IMR-90 (cell line): ENCODE measurements around the gene CASP3. TPM values are rescaled to one million over a fixed set of nuclear protein-coding genes. Genes with fewer than 3 reads are reported as not detected.

Source experiments
- MAFK ChIP-seq: IDR thresholded peaks from 2 replicates; pipeline ENCODE4 v1.6.1; 2012; ENCODE audit warnings: low read depth, low read length, improper control_type of control experiment
- RAD21 ChIP-seq: IDR thresholded peaks from 2 replicates; pipeline ENCODE4 v1.6.1; 2012; ENCODE audit warnings: low read length, improper control_type of control experiment
- RFX5 ChIP-seq: IDR thresholded peaks from 2 replicates; pipeline ENCODE4 v1.8.0; 2012; ENCODE audit warnings: low read depth, mild to moderate bottlenecking, low read length, moderate library complexity
- polyA plus RNA-seq, 3 experiments: library from polyadenylated mRNA; depleted of rRNA; stranded (reverse); fragments of >200 nt; gene quantifications; 2 replicates each; pipeline ENCODE4 v1.2.3, GENCODE V29; 2012; ENCODE audit warnings: low replicate concordance in 1 of 3
- total RNA-seq: library from RNA; depleted of rRNA; stranded (reverse); fragments of >200 nt; gene quantifications from 2 replicates; pipeline ENCODE4 v1.2.3, GENCODE V29; 2012
- TF ChIP-seq, protein P1 (sequence below): conservative IDR thresholded peaks from 2 replicates; pipeline ENCODE4 v1.5.1; 2012; ENCODE audit warnings: mild to moderate bottlenecking, low read depth, low read length, improper control_type of control experiment

The CASP3 gene
- total and polyA plus RNA-seq, 2 of the 4 experiments (the other 2 are of a cell fraction) = 26.7 to 27.4 TPM

DNA sequence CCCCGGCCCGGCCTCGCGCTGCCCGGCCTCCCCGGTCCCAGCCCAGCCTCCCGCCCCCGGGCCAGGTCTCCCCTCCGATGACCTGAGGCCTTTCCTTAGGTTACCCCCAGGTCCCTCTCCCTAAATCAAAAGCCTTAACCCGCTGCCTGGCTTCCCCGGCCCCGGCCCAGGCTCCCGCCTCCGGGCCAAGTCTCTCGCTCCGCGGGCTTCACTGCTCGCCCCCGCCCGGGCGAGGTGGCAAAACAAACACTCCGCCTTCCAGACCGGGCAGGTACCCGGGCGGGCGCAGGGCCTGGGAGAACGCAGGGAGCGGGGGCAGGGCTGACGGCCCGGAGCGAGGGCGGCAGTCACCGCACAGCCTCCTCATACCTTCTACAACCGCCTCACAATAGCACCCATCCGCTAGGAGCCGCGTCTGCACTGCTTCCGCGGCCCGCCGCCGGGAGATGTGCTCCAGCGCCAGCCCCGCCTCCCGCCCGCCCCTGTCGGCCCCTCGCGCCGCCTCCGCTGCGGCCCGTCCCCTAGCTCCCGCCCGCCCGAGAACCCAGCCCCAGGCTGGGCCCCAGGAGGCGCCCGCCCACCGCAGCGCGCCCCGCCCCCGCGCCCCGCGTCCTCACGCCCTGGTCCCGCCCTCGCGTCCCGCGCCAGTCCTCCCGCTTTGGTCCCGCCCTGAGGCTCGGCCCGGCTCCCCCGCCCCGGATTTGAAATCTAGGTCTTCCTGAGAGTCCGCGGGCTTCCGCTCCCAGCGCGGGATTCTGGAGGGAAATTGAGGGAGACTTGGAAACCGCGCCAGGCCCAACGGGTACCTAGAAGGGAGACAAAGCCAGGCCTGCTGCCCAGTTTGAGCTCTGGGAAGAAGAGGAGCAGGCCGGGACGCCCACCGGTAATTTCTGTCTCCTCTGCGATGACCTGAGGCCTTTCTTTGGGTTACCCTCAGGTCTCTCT lies at the start of gene CASP3, which contains the start of gene PRIMPOL (continued):
- TF ChIP-seq MAFK (no peak), RFX5 (no peak), RAD21 (peak; percentile 53)
- TF ChIP-seq, protein P1, sequence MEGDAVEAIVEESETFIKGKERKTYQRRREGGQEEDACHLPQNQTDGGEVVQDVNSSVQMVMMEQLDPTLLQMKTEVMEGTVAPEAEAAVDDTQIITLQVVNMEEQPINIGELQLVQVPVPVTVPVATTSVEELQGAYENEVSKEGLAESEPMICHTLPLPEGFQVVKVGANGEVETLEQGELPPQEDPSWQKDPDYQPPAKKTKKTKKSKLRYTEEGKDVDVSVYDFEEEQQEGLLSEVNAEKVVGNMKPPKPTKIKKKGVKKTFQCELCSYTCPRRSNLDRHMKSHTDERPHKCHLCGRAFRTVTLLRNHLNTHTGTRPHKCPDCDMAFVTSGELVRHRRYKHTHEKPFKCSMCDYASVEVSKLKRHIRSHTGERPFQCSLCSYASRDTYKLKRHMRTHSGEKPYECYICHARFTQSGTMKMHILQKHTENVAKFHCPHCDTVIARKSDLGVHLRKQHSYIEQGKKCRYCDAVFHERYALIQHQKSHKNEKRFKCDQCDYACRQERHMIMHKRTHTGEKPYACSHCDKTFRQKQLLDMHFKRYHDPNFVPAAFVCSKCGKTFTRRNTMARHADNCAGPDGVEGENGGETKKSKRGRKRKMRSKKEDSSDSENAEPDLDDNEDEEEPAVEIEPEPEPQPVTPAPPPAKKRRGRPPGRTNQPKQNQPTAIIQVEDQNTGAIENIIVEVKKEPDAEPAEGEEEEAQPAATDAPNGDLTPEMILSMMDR = peak; percentile 49
